Lower lobe of right lung (tissue), 2 donors: ENCODE data around the gene TMEM186. TPM values are rescaled to one million over a fixed set of nuclear protein-coding genes. Genes with fewer than 3 reads are reported as not detected.

Experiments
- ATAC-seq, 2 donors: fragments of 200-7000 bp; cut with Tn5 transposase; one replicate each; pipeline ENCODE4 v1.9.1; 2020 to 2022; ENCODE audit warnings: mild to moderate bottlenecking in 2 of 2, moderate library complexity in 2 of 2
- DNase-seq: peaks from one replicate; pipeline ENCODE4 v3.0.0-alpha.2; 2020
- H3K27ac ChIP-seq: fragments of 200-600 bp; one replicate; pipeline ENCODE4 v1.8.0; 2022
- H3K27me3 ChIP-seq: fragments of 200-600 bp; one replicate; pipeline ENCODE4 v1.8.0; 2022; ENCODE audit warnings: low read depth
- H3K36me3 ChIP-seq: fragments of 200-600 bp; one replicate; pipeline ENCODE4 v1.8.0; 2022; ENCODE audit warnings: mild to moderate bottlenecking
- H3K4me1 ChIP-seq: fragments of 200-600 bp; one replicate; pipeline ENCODE4 v1.8.0; 2022
- H3K4me3 ChIP-seq: fragments of 200-600 bp; one replicate; pipeline ENCODE4 v1.8.0; 2022; ENCODE audit warnings: mild to moderate bottlenecking
- H3K9me3 ChIP-seq: fragments of 200-600 bp; one replicate; pipeline ENCODE4 v1.8.0; 2022
- CTCF ChIP-seq: fragments of 200-600 bp; IDR thresholded peaks from one replicate; pipeline ENCODE4 v1.8.0; 2022; ENCODE audit warnings: antibody characterized with exemption, mild to moderate bottlenecking
- intact Hi-C: fragments of 100-400 bp; cut with DNase I; formaldehyde crosslinking; loops from one replicate; pipeline ENCODE4 v1.11.0; 2022
- total RNA-seq: library from RNA; stranded (reverse); fragmentation: NEBNext Ultra II Directional; extraction: Animal tissue kit (Norgen Biotek cat#: 25700); gene quantifications from one replicate; pipeline ENCODE4 v1.2.1, GENCODE V29; 2021
- donor health status: DM: no; HTN: yes; CAD: no; lungs with severe emphysema.

The TMEM186 gene
- total RNA-seq, 1 donor from 2014 or later = 8.6 TPM

- peaks cover 96% of the 10 kb centered on the region for H3K36me3 ChIP-seq
- no peak for ATAC-seq
- H3K9me3 ChIP-seq = no peaks in the 10 kb centered on the region
- DNase-seq = no peak
- no peak for TF ChIP-seq CTCF
- H3K27ac ChIP-seq = no peak overlapping the region
- intact Hi-C loops = no loop called here
- no peaks in the 10 kb centered on the region for H3K27me3 ChIP-seq
- H3K4me1 ChIP-seq = no peaks in the 10 kb centered on the region
- no peak overlapping the region for H3K4me3 ChIP-seq
Measured at GRCh38 chr16:8812162-8812843, 14.9 kb upstream of the TMEM186 start.

GRCh38 chr16:8808613-8809353, 11.3 kb upstream of the TMEM186 start:
- Histone ChIP-seq H3K9me3 (no peaks in the 10 kb centered on the region), H3K27ac (no peak overlapping the region), H3K4me1 (no peaks in the 10 kb centered on the region), H3K4me3 (no peak overlapping the region), H3K36me3 (peaks cover 100% of the 10 kb centered on the region), H3K27me3 (no peaks in the 10 kb centered on the region)
- TF ChIP-seq CTCF = no peak
- intact Hi-C loops = no loop called here
- ATAC-seq (no peak), DNase-seq (no peak)

- no peak for DNase-seq
- H3K27ac ChIP-seq = no peak overlapping the region
- peaks cover 100% of the 10 kb centered on the region for H3K36me3 ChIP-seq
- no peaks in the 10 kb centered on the region for H3K4me1 ChIP-seq
- TF ChIP-seq CTCF = no peak
- intact Hi-C loops = no loop called here
- H3K4me3 ChIP-seq = no peak overlapping the region
- ATAC-seq = no peak
- no peaks in the 10 kb centered on the region for H3K27me3 ChIP-seq
- no peaks in the 10 kb centered on the region for H3K9me3 ChIP-seq
Measured at GRCh38 chr16:8808009-8808408, 10.6 kb upstream of the TMEM186 start.

- no peaks in the 10 kb centered on the region for H3K4me1 ChIP-seq
- no peak for DNase-seq
- no peaks in the 10 kb centered on the region for H3K27me3 ChIP-seq
- no peaks in the 10 kb centered on the region for H3K9me3 ChIP-seq
- intact Hi-C loops = no loop called here
- TF ChIP-seq CTCF = no peak
- ATAC-seq = no peak
- H3K4me3 ChIP-seq = no peak overlapping the region
- H3K27ac ChIP-seq = no peak overlapping the region
- peaks cover 100% of the 10 kb centered on the region for H3K36me3 ChIP-seq
Measured at GRCh38 chr16:8807189-8807588, 9.8 kb upstream of the TMEM186 start.

- Histone ChIP-seq H3K4me1 (no peaks in the 10 kb centered on the region), H3K27me3 (no peaks in the 10 kb centered on the region), H3K4me3 (no peak overlapping the region), H3K9me3 (no peaks in the 10 kb centered on the region), H3K27ac (no peak overlapping the region), H3K36me3 (peaks cover 100% of the 10 kb centered on the region)
- DNase-seq = no peak
- ATAC-seq = no peak
- intact Hi-C loops = no loop called here
- no peak for TF ChIP-seq CTCF
Measured at GRCh38 chr16:8806272-8806983, 9.0 kb upstream of the TMEM186 start.
